Stimulated activated CD4-positive, alpha-beta T cell treated with anti-CD3 and anti-CD28 coated beads, Interleukin-15, amount 100 ng/mL, for 48 hours (primary cell): ENCODE measurements around the gene TMEM217.

Source experiments
- DNase-seq, 2 donors: peaks; one replicate each; pipeline ENCODE4 v3.0.0-alpha.2; 2020; ENCODE audit warnings: low read depth in 2 of 2

TMEM217 gene

DNA sequence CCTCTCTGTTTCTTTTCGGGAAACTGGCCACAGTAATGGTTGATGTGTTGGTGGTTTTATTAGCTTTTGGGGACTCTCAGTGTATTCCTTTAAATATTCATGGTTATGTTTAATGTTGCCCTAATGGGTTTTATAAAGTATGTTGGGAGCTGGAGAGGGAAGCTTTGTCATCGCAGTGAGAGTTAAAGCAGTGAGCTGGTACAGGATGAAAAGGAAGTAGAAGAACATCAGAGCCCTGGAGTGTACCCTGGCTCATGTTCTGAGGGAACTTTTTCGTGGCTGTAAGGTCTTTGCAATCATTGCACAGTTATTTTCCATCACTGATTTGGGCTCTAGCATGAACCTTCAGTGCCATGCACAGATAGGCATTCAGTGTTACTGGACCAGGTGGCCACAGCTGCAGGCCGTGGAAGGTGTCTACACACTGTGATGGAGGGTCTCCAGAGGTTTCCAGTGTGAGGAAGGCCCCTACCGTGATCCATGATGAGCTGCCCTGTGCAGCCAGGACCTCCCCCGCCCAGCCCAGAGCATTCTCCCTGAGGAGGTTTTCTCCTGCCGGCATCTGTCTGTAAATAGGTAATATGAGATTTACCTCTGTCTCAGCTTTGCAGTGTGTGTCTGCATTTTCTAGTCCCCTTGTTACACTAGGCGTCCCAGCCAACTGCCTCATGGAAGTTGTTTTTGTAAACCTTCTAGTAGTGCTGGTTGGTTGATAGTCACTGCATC, 22.4 kb upstream of the TMEM217 start:
- DNase-seq = no peak

DNA sequence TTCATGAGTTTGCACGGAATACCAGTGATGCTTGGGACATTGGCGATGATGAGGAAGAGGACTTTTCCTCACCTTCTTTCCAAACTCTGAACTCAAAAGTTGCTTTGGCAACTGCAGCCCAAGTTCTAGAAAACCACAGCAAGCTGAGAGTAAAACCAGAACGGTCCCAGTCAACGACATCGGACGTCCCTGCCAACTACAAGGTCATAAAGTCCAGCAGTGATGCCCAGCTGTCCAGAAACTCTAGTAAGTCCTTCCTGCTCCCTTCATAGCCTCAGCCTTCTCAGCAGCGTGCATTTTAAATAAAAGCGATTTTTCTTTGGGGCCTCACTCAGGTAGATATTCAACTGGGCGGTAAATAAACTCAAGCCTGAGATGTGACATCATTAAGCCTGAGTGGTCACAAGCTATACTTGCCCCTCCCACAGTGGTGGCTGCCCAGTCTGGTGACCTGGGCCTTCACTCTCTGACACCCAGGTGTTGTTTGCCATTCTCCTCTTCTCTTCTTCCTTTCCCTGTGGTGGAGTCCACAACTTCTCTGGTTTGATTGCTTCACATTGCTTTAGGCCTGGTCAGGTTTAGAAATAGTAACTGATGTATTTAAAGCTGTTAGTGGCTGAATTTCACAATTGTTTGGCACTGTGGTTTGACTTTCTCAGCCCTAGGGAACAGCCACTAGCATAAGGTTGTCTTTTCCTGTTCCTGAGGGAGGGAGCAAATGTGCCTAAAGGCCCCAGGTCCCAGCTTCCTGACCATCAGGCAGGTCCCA, 21.6 kb upstream of the TMEM217 start:
- no peak for DNase-seq

- DNase-seq = no peak
Observed at GRCh38 chr6:37277001-37277409, 19.1 kb upstream of the TMEM217 start.

DNA sequence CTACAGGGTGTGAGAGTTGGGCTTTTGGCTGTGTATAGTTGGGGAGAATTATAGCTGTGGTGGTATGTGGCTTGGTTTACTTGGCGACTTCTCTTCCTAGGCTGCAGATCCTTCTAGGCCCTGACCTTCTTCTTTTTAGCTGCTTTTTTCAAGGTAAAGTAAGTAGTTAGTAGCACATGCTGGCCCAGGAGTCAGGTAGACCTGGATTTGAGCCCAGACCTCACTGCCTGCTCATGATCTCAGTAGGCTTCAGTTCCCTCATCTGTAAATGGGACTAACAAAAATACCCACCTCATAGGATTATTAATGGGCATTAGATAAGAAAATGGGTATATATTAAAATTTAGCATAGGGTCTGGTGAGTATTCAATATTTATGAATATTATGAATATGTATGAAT, 17.4 kb upstream of the TMEM217 start:
- no peak for DNase-seq

DNA sequence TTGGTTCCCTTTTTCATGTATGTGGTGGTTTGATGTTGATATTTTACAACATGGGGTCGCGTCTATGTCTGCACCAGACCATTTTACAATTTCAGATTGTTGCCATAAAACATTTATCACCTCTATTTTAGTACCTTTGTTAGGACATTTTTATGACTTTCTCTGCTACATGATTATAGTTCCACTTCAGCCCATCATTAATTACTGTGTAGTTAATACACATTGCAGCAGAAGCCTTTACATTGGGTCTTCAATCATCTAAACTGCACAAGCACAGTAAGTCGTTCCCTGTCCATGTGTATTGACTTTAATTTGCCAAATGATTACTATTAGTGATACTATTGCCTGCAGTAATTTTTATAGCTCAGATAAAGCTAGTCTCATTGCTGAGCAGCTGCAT, 15.7 kb upstream of the TMEM217 start:
- DNase-seq = no peak

- DNase-seq = no peak
Observed at GRCh38 chr6:37272834-37273566, 15.1 kb upstream of the TMEM217 start.

DNA sequence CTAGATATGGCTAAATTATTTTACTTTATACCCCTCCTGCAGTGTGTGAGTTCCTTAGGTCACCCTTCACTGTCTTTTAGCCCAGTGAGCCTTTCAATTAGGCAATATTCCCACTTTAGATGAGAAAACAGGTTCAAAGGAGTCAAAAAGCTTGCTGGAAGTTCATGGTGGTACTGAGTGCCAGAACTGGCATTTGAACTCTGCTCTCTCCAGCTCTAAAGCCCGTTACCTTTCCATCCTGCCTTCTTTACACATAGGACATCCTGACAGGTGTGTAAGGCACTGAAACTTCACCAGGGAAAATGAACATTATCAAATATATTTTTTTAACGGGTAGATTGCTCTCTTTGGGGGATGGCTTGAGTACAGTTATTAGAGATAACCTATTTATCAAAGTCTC, 11.2 kb upstream of the TMEM217 start:
- DNase-seq = no peak

DNA sequence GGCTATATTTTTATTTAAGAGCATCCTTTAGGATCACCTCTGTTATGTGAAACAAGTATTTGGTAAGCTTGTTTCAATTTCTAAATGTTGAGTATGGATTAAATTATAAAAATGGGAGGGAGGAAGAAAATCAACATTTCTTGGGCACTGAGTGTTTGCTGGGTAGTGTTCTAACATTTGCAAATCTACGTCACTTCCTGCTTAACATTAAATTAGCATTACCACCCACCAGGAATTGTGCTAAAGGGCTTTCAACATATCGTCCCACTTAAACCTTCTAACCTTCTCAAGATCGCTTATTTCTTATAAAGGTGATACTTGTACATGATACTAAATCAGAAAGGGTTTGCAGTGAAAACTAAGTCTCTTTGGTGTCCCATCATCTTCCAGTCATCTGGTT, 7.9 kb upstream of the TMEM217 start:
- no peak for DNase-seq

- no peak for DNase-seq
Observed at GRCh38 chr6:37265001-37265400, 7.1 kb upstream of the TMEM217 start.

DNA sequence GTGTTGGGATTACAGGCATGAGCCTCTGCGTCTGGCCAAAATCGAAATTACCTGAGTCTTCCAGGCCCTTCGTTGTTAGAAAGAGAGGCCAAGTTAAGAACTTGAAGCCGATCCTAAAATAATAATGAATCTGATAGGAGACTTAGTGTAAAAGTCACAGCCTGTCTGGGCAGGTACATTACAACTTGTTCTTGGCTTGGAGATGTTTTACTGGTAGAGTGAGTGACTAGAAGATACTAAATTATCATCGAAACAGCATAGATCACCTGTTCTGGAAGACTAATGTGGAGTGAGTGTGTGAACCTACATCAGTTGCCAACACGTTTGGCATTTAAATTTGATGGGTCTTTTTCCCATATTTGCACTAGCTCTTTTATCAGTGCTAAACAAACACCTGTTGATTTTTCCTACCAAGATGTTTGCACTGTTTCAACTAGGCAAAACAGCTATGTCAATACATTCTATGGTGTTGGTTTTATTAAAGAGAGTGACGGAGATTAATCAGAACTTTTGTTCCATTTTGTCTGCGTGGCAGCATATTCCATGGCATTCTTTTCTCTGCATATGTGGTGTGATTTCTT, 4.6 kb upstream of the TMEM217 start:
- DNase-seq = no peak

GRCh38 chr6:37261198-37261597, 3.3 kb upstream of the TMEM217 start:
- DNase-seq = no peak

- no peak for DNase-seq
Observed at GRCh38 chr6:37260444-37260843, 2.5 kb upstream of the TMEM217 start.

DNA sequence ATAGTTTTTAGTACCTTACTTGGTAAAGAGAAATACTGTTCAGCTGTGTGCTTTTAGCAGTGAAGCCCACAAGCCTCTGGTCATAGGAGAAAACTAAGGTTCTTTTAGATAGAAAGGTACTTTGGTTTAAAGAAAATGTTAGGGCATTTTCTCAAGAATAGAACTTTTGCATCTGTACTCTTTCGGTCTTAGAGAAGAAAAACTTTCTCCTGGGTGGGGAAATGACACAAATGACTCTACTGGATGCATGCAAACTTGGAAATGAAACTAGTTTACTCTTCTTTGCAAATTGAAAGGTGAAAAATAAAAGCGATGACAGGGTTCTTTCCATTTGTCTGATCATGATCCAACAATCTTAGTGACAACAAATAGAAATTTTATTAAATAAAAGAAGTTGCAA, 2.1 kb upstream of the TMEM217 start:
- DNase-seq = no peak

GRCh38 chr6:37259191-37259590, 1.2 kb upstream of the TMEM217 start:
- DNase-seq = no peak

GRCh38 chr6:37258405-37259105, 611 bp upstream of the TMEM217 start:
- DNase-seq = no peak

DNA sequence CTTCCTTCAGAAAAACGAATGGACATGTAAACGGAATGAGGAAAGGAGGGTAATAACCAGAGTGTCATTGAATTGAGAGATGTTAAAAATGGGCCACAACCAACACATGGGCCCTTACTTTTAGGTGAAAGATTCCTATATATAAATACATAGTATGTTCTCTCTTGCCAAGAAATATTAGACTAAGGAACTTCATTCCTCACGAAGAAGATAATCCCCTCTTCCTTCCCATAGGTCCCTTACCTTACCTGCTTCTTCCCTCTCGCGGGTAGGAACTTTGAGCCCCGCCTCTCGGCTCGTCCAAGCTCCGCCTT, 667 bp downstream of the TMEM217 start:
- DNase-seq = no peak

GRCh38 chr6:37256692-37257319, 1.1 kb downstream of the TMEM217 start:
- no peak for DNase-seq

GRCh38 chr6:37254881-37255280, 3.1 kb downstream of the TMEM217 start:
- DNase-seq = no peak

DNA sequence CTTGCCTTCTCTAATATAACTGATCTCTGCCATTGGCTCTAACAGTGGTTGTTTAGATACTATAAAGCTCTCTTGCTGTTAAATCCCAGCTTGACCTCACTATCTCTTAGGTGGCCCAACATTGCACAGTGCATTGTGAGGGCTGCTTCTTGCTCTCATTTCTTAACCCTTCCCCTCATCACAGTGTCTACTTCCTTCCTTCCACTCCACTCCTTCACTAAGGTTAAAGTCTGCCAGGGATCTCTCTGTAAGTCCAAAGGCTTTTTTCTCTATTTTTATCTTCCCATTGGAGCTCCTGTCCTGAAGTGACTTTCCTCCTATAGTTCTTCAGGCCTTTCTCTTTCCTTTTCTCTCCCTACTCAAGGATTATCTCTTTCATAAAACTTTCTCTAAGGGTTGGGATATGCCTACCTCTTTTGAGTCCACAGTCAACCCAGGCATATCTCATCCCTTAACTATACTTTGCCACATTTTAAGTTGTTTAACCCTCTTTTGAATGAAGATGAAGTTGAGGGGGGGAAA, 4.4 kb downstream of the TMEM217 start:
- DNase-seq = no peak

DNA sequence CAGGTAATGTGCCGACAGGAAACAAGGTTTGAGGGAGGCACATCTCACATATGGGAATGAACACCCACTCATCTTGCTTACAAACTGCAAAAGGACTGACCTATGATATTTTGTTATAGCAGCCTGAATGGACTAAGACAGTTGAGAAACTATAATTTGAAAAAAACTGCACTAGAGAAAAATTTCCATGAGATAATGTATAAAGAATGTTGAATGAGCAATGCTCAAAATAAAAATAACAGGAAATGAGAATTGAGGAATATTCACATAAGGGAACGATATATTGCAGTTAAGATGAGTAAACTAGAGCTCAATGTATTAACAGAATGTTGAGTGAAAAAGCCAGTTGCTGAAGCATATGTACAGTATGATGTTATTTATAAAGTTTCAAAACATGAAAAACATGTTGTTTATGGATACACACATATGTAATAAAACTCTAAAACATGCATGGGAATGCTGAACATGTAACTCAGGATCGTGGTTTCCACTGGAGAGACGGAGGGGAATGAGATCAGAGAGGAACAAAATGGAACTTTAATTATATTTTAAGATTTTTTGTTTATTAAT, 6.6 kb downstream of the TMEM217 start:
- no peak for DNase-seq
